Measurements from ENCODE around the gene EXOC7.

Gene EXOC7

GRCh38 chr17:76149214-76149613, 45.6 kb upstream of the EXOC7 start:
- TF ChIP-seq CTCF (IDR thresholded peaks at IDR 0.05; ENCODE audit: extremely low read depth, insufficient read depth, missing control alignments): no peak
- DNase-seq (ENCODE audit: low spot score): no peak
- in situ Hi-C loops (cut with MboI; ENCODE audit: low pct_unique_long_range_greater_than_20kb, low sequenced_read_pairs, unreplicated experiment): no loop called here

- no peak for DNase-seq (ENCODE audit: low spot score)
- in situ Hi-C loops (cut with MboI; ENCODE audit: low pct_unique_long_range_greater_than_20kb, low sequenced_read_pairs, unreplicated experiment): no loop called here
- no peak for TF ChIP-seq CTCF (IDR thresholded peaks at IDR 0.05; ENCODE audit: extremely low read depth, insufficient read depth, missing control alignments)
Measured at GRCh38 chr17:76148015-76148326, 44.4 kb upstream of the EXOC7 start.

GRCh38 chr17:76147211-76148014, 43.8 kb upstream of the EXOC7 start:
- DNase-seq (ENCODE audit: low spot score): no peak
- TF ChIP-seq CTCF (IDR thresholded peaks at IDR 0.05; ENCODE audit: extremely low read depth, insufficient read depth, missing control alignments): no peak
- in situ Hi-C loops (cut with MboI; ENCODE audit: low pct_unique_long_range_greater_than_20kb, low sequenced_read_pairs, unreplicated experiment): no loop called here

GRCh38 chr17:76146053-76146851, 42.7 kb upstream of the EXOC7 start:
- TF ChIP-seq CTCF (IDR thresholded peaks at IDR 0.05; ENCODE audit: extremely low read depth, insufficient read depth, missing control alignments): no peak
- in situ Hi-C loops (cut with MboI; ENCODE audit: low pct_unique_long_range_greater_than_20kb, low sequenced_read_pairs, unreplicated experiment): no loop called here
- no peak for DNase-seq (ENCODE audit: low spot score)

GRCh38 chr17:76145231-76146052, 41.9 kb upstream of the EXOC7 start:
- in situ Hi-C loops (cut with MboI; ENCODE audit: low pct_unique_long_range_greater_than_20kb, low sequenced_read_pairs, unreplicated experiment): no loop called here

More at GRCh38 chr17:76145231-76146052, 41.9 kb upstream of the EXOC7 start:
- TF ChIP-seq CTCF (IDR thresholded peaks at IDR 0.05; ENCODE audit: extremely low read depth, insufficient read depth, missing control alignments): no peak
- no peak for DNase-seq (ENCODE audit: low spot score)
